HepG2 (cell line): ENCODE data around the gene CIAO2B. TPM values are rescaled to one million over a fixed set of nuclear protein-coding genes. Genes with fewer than 3 reads are reported as not detected.

Experiments
- ATF3 ChIP-seq: sonication (generic); formaldehyde crosslinking; IDR thresholded peaks from 2 replicates; pipeline ENCODE4 v1.4.0; 2020; ENCODE audit warnings: missing genetic modification reagents
- ATRX ChIP-seq: sonication (generic); formaldehyde crosslinking; IDR thresholded peaks from 2 replicates; pipeline ENCODE4 v1.4.0; 2020; ENCODE audit warnings: missing genetic modification reagents, borderline replicate concordance
- BRCA1 ChIP-seq: sonication (generic); formaldehyde crosslinking; IDR thresholded peaks from 2 replicates; pipeline ENCODE4 v1.4.0; 2020; ENCODE audit warnings: missing genetic modification reagents
- BRD4 ChIP-seq: sonication (generic); formaldehyde crosslinking; IDR thresholded peaks from 2 replicates; pipeline ENCODE4 v1.4.0; 2020; ENCODE audit warnings: missing genetic modification reagents
- HNRNPL ChIP-seq: fragments of 200-400 bp; formaldehyde crosslinking; IDR thresholded peaks from 2 replicates; pipeline ENCODE4 v1.6.1; 2017; ENCODE audit warnings: mild to moderate bottlenecking, low read depth, low read length
- KLF15 ChIP-seq: sonication (generic); formaldehyde crosslinking; IDR thresholded peaks from 2 replicates; pipeline ENCODE4 v1.8.1; 2023; ENCODE audit warnings: borderline replicate concordance, mild to moderate bottlenecking, inconsistent platforms, missing genetic modification reagents, mixed read lengths
- KLF16 ChIP-seq, 2 experiments: sonication (generic) in 1 of 2; formaldehyde crosslinking in 1 of 2; IDR thresholded peaks; 2 replicates each; pipeline versions ENCODE4 v1.6.1 to v1.8.0; 2016 to 2023; ENCODE audit warnings: missing genetic modification reagents in 2 of 2, missing compliant biosample characterization in 1 of 2
- NKX3-1 ChIP-seq: sonication (generic); formaldehyde crosslinking; IDR thresholded peaks from 2 replicates; pipeline ENCODE4 v1.5.0; 2020; ENCODE audit warnings: missing genetic modification reagents
- PAF1 ChIP-seq: IDR thresholded peaks from 2 replicates; pipeline ENCODE4 v1.6.1; 2016; ENCODE audit warnings: missing genetic modification reagents, missing compliant biosample characterization
- RBM22 ChIP-seq: fragments of 200-400 bp; formaldehyde crosslinking; optimal IDR thresholded peaks from 2 replicates; pipeline ENCODE3; 2017; ENCODE audit warnings: mild to moderate bottlenecking, low read length, moderate library complexity
- RFXAP ChIP-seq: sonication (generic); formaldehyde crosslinking; IDR thresholded peaks from 2 replicates; pipeline ENCODE4 v1.4.0; 2020; ENCODE audit warnings: missing genetic modification reagents, borderline replicate concordance
- SNAPC2 ChIP-seq: sonication (generic); formaldehyde crosslinking; IDR thresholded peaks from 2 replicates; pipeline ENCODE4 v1.8.1; 2022; ENCODE audit warnings: mild to moderate bottlenecking, missing genetic modification reagents
- STAT6 ChIP-seq: sonication (generic); formaldehyde crosslinking; IDR thresholded peaks from 2 replicates; pipeline ENCODE4 v1.4.0; 2020; ENCODE audit warnings: missing genetic modification reagents, mild to moderate bottlenecking, borderline replicate concordance
- U2AF1 ChIP-seq: fragments of 200-400 bp; formaldehyde crosslinking; optimal IDR thresholded peaks from 2 replicates; pipeline ENCODE3; 2017; ENCODE audit warnings: mild to moderate bottlenecking, low read depth, low read length
- UBTF ChIP-seq: sonication (generic); formaldehyde crosslinking; IDR thresholded peaks from 2 replicates; pipeline ENCODE4 v1.4.0; 2020; ENCODE audit warnings: mild to moderate bottlenecking, missing genetic modification reagents
- YEATS4 ChIP-seq: sonication (generic); formaldehyde crosslinking; IDR thresholded peaks from 2 replicates; pipeline ENCODE4 v1.4.0; 2020; ENCODE audit warnings: missing genetic modification reagents, borderline replicate concordance
- ZBTB1 ChIP-seq: sonication (generic); formaldehyde crosslinking; IDR thresholded peaks from 2 replicates; pipeline ENCODE4 v1.4.0; 2020; ENCODE audit warnings: missing genetic modification reagents, borderline replicate concordance
- ZBTB43 ChIP-seq: sonication (generic); formaldehyde crosslinking; conservative IDR thresholded peaks from 2 replicates; pipeline ENCODE4 v1.4.0; 2020; ENCODE audit warnings: missing genetic modification reagents
- ZEB1 ChIP-seq: IDR thresholded peaks from 2 replicates; pipeline ENCODE4 v1.6.1; 2012; ENCODE audit warnings: mild to moderate bottlenecking, low read depth, inconsistent platforms; ENCODE audit not compliant: insufficient replicate concordance
- ZNF251 ChIP-seq: sonication (generic); formaldehyde crosslinking; IDR thresholded peaks from 2 replicates; pipeline ENCODE4 v1.9.0; 2021; ENCODE audit warnings: mild to moderate bottlenecking, missing genetic modification reagents
- ZNF501 ChIP-seq: sonication (generic); formaldehyde crosslinking; IDR thresholded peaks from 2 replicates; pipeline ENCODE4 v1.5.1; 2020; ENCODE audit warnings: mild to moderate bottlenecking, moderate library complexity, missing genetic modification reagents
- ZNF629 ChIP-seq: sonication (generic); formaldehyde crosslinking; conservative IDR thresholded peaks from 2 replicates; pipeline ENCODE4 v1.5.0; 2020; ENCODE audit warnings: missing genetic modification reagents
- ZNF737 ChIP-seq: sonication (generic); formaldehyde crosslinking; IDR thresholded peaks from 2 replicates; pipeline ENCODE4 v1.5.0; 2020; ENCODE audit warnings: missing genetic modification reagents, mild to moderate bottlenecking, borderline replicate concordance
- ZNF839 ChIP-seq: sonication (generic); formaldehyde crosslinking; IDR thresholded peaks from 2 replicates; pipeline ENCODE4 v1.4.0; 2020; ENCODE audit warnings: missing genetic modification reagents, mild to moderate bottlenecking, borderline replicate concordance
- polyA plus RNA-seq, 8 experiments: library from polyadenylated mRNA; depleted of rRNA in 3 of 8; stranded (reverse) in 7 of 8; unstranded in 1 of 8; fragments of >200 nt; fragmentation: Illumina TruSeq in 4 of 8; extraction: Trizol in 4 of 8; gene quantifications; 2 replicates each; pipeline versions ENCODE4 v1.2.1 to v1.2.3, GENCODE V29; 2011 to 2016; ENCODE audit warnings: low read depth in 4 of 8, missing spikeins in 1 of 8, mixed read lengths in 1 of 8; ENCODE audit not compliant: insufficient read depth in 1 of 8
- total RNA-seq, 5 experiments: library from RNA; depleted of rRNA; stranded (reverse); fragments of >200 nt; fragmentation: Illumina TruSeq; extraction: Trizol; gene quantifications; 2 replicates each; pipeline ENCODE4 v1.2.3, GENCODE V29; 2016; ENCODE audit warnings: low read depth in 1 of 5

Gene CIAO2B
- total and polyA plus RNA-seq, 2 of the 13 experiments (the other 11 are each of a cell fraction or from before 2014, with no cell fraction given) = 157 to 293 TPM

GRCh38 chr16:66935314-66936011 is 1.3 kb upstream of the CIAO2B start, which contains the start of gene CES2 (continued):
- TF ChIP-seq ZNF501 = peak; percentile 91
- TF ChIP-seq YEATS4 (CRISPR knock-in tag) = peak; percentile 78
- peak; percentile 82; the same call in 1 of the 2 replicates for TF ChIP-seq NKX3-1
- peak; percentile 27 for TF ChIP-seq RBM22
- no peak for TF ChIP-seq ZNF251
- TF ChIP-seq ZNF629 = 0 out of 2 replicates have a peak, but pooled peaks have one; percentile 31
- no peak; the same call in none of the 2 replicates for TF ChIP-seq BRCA1 (CRISPR knock-in tag)
- peak; percentile 90; the same call in 1 of the 2 replicates for TF ChIP-seq KLF15 (CRISPR knock-in tag)
- TF ChIP-seq SNAPC2 (CRISPR knock-in tag) = peak; percentile 60; the same call in 1 of the 2 replicates
- TF ChIP-seq ZBTB1 (CRISPR knock-in tag) = 0 out of 2 replicates have a peak, but pooled peaks have one; percentile 68
- no peak for TF ChIP-seq ZEB1
- peak; percentile 84 for TF ChIP-seq BRD4 (CRISPR knock-in tag)
- no peak for TF ChIP-seq ATRX (CRISPR knock-in tag)
- peak; percentile 99 for TF ChIP-seq HNRNPL
- TF ChIP-seq ZNF839 (CRISPR knock-in tag) = no peak
- no peak for TF ChIP-seq U2AF1
- no peak for TF ChIP-seq STAT6 (CRISPR knock-in tag)
- no peak for TF ChIP-seq ZNF737 (CRISPR knock-in tag)
- peak in 1 of 2 experiments; percentile 56; a peak in 1 of 4 replicates for TF ChIP-seq KLF16 (CRISPR knock-in tag; IDR thresholded peaks at IDR 0.05)
- no peak for TF ChIP-seq ATF3 (CRISPR knock-in tag)
- TF ChIP-seq UBTF (CRISPR knock-in tag) = peak; percentile 96
- TF ChIP-seq PAF1 (CRISPR knock-in tag) = no peak
- TF ChIP-seq RFXAP = 0 out of 2 replicates have a peak, but pooled peaks have one; percentile 30
- TF ChIP-seq ZBTB43 = 0 out of 2 replicates have a peak, but pooled peaks have one; percentile 47
